ENCODE results near the gene KAT2B. TPM values are rescaled to one million over a fixed set of nuclear protein-coding genes. Genes with fewer than 3 reads are reported as not detected.

Gene KAT2B
- total RNA-seq, 2 donors from 2014 or later, result 2.2 to 4.1 TPM

DNA sequence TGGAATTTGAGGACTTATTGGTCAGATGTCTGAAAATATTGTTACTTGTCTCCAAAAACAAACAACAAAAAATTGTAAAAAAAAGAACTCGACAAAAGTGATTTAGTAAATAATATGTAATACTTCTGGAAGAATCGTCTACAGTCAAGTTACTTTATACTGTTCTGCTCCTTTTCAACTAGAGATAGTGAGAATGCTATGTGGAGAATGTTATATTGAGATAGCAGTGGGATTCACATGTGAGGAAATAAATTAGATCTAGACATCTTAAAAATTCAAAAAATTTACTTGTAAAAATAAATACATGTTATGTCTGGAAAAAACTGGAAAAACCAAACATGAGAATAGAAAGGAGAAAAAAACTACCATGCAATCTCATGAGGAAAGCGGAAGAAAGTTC lies 80.8 kb downstream of the KAT2B start:
- TF ChIP-seq, protein P1, sequence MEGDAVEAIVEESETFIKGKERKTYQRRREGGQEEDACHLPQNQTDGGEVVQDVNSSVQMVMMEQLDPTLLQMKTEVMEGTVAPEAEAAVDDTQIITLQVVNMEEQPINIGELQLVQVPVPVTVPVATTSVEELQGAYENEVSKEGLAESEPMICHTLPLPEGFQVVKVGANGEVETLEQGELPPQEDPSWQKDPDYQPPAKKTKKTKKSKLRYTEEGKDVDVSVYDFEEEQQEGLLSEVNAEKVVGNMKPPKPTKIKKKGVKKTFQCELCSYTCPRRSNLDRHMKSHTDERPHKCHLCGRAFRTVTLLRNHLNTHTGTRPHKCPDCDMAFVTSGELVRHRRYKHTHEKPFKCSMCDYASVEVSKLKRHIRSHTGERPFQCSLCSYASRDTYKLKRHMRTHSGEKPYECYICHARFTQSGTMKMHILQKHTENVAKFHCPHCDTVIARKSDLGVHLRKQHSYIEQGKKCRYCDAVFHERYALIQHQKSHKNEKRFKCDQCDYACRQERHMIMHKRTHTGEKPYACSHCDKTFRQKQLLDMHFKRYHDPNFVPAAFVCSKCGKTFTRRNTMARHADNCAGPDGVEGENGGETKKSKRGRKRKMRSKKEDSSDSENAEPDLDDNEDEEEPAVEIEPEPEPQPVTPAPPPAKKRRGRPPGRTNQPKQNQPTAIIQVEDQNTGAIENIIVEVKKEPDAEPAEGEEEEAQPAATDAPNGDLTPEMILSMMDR (conservative IDR thresholded peaks at IDR 0.05), result no peak
- 91% methylated on average over 3 of the region's 3 CpGs; no CpG with 5 or more reads in 1 of the 2 experiments for WGBS, 2 experiments (ENCODE audit: insufficient coverage in 1 of 2, insufficient read length in 1 of 2)
- H3K4me1 Mint-ChIP-seq, result no peaks in the 10 kb centered on the region
- H3K27ac Mint-ChIP-seq, result no peak overlapping the region
- no peak for DNase-seq
- Histone ChIP-seq H3K27me3 (ENCODE audit: control insufficient read depth, insufficient read depth, low read length, poor library complexity, severe bottlenecking) (no peaks in the 10 kb centered on the region), H3K9ac (ENCODE audit: extremely low read depth, low read length, poor library complexity, severe bottlenecking) (no peak overlapping the region), H3K27ac (ENCODE audit: low read depth, low read length) (no peak overlapping the region), H3K9me3 (ENCODE audit: control insufficient read depth, low read length) (no peaks in the 10 kb centered on the region), H3K4me3 (ENCODE audit: low read length) (no peak overlapping the region), H3K36me3 (ENCODE audit: control insufficient read depth, insufficient read depth, low read length) (no peaks in the 10 kb centered on the region), H3K4me1 (ENCODE audit: control insufficient read depth, insufficient read depth, low read length) (no peaks in the 10 kb centered on the region)
- H3K4me3 Mint-ChIP-seq, result no peak overlapping the region
- no peaks in the 10 kb centered on the region for H3K9me3 Mint-ChIP-seq
- H3K27me3 Mint-ChIP-seq (ENCODE audit: insufficient read depth), result no peaks in the 10 kb centered on the region
- no peaks in the 10 kb centered on the region for H3K36me3 Mint-ChIP-seq (ENCODE audit: low read depth)

- Mint-ChIP-seq H3K4me3 (no peak overlapping the region), H3K36me3 (ENCODE audit: low read depth) (peaks cover 2% of the 10 kb centered on the region), H3K27me3 (ENCODE audit: insufficient read depth) (no peaks in the 10 kb centered on the region), H3K4me1 (no peaks in the 10 kb centered on the region), H3K9me3 (no peaks in the 10 kb centered on the region), H3K27ac (no peak overlapping the region)
- Histone ChIP-seq H3K36me3 (ENCODE audit: control insufficient read depth, insufficient read depth, low read length) (no peaks in the 10 kb centered on the region), H3K9me3 (ENCODE audit: control insufficient read depth, low read length) (no peaks in the 10 kb centered on the region), H3K4me1 (ENCODE audit: control insufficient read depth, insufficient read depth, low read length) (no peaks in the 10 kb centered on the region), H3K27me3 (ENCODE audit: control insufficient read depth, insufficient read depth, low read length, poor library complexity, severe bottlenecking) (no peaks in the 10 kb centered on the region), H3K27ac (ENCODE audit: low read depth, low read length) (no peak overlapping the region), H3K9ac (ENCODE audit: extremely low read depth, low read length, poor library complexity, severe bottlenecking) (no peak overlapping the region), H3K4me3 (ENCODE audit: low read length) (no peak overlapping the region)
- no peak for DNase-seq
- 93 to 100% methylated on average over 1 to 2 of the region's 2 CpGs for WGBS, 2 experiments (ENCODE audit: insufficient coverage in 1 of 2, insufficient read length in 1 of 2)
- TF ChIP-seq, protein P1 (conservative IDR thresholded peaks at IDR 0.05), result no peak
Observed at GRCh38 chr3:20123131-20123652, 82.9 kb downstream of the KAT2B start.

DNA sequence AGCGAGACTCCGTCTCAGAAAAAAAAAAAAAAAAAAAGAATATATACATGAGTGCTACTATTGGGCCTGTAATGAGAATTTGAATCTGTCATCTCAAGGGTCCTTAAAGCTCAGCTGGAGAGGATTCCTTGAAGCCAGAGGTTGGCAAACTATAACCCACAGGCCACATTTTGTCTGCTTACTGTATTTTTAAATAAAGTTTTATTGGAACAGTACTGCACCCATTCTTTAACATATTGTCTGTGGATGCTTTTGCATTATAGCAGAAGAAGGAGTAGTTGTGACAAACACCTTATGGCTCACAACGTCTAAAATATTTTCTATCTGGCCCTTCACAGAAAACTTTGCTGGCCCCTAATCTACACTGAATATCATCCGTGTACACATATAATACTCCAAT lies 85.0 kb downstream of the KAT2B start:
- H3K4me3 ChIP-seq (ENCODE audit: low read length), result no peak overlapping the region
- no peaks in the 10 kb centered on the region for H3K9me3 Mint-ChIP-seq
- DNase-seq, result no peak

More for the DNA sequence above, 85.0 kb downstream of the KAT2B start:
- H3K36me3 ChIP-seq (ENCODE audit: control insufficient read depth, insufficient read depth, low read length), result no peaks in the 10 kb centered on the region
- H3K4me1 ChIP-seq (ENCODE audit: control insufficient read depth, insufficient read depth, low read length), result no peaks in the 10 kb centered on the region
- H3K27ac ChIP-seq (ENCODE audit: low read depth, low read length), result no peak overlapping the region
- WGBS, 2 experiments (ENCODE audit: insufficient coverage in 1 of 2, insufficient read length in 1 of 2), result 88% methylated on average over 2 of the region's 4 CpGs; no CpG with 5 or more reads in 1 of the 2 experiments
- peaks cover 2% of the 10 kb centered on the region for H3K36me3 Mint-ChIP-seq (ENCODE audit: low read depth)
- H3K4me1 Mint-ChIP-seq, result no peaks in the 10 kb centered on the region
- no peaks in the 10 kb centered on the region for H3K9me3 ChIP-seq (ENCODE audit: control insufficient read depth, low read length)
- H3K27me3 ChIP-seq (ENCODE audit: control insufficient read depth, insufficient read depth, low read length, poor library complexity, severe bottlenecking), result no peaks in the 10 kb centered on the region
- no peak overlapping the region for H3K4me3 Mint-ChIP-seq
- TF ChIP-seq, protein P1 (conservative IDR thresholded peaks at IDR 0.05), result no peak
- H3K27ac Mint-ChIP-seq, result no peak overlapping the region
- H3K9ac ChIP-seq (ENCODE audit: extremely low read depth, low read length, poor library complexity, severe bottlenecking), result no peak overlapping the region
- no peaks in the 10 kb centered on the region for H3K27me3 Mint-ChIP-seq (ENCODE audit: insufficient read depth)
